Measurements from ENCODE around the gene UST. TPM values are rescaled to one million over a fixed set of nuclear protein-coding genes. Genes with fewer than 3 reads are reported as not detected.
"Not testable (repeated sequence)": the region's sequence is repeated elsewhere in the genome, so short reads cannot be mapped to it uniquely, and the experiment has no call there.

UST gene
- total RNA-seq, 2 donors from 2014 or later: 24.2 to 30.8 TPM

- ATAC-seq (ENCODE audit: insufficient number of reproducible peaks, low FRiP score, low read depth) (no peak), DNase-seq (ENCODE audit: low spot score) (no peak)
- TF ChIP-seq CTCF (IDR thresholded peaks at IDR 0.05): no peak
- no peaks in the 10 kb centered on the region for H3K27me3 ChIP-seq (replicated peaks; ENCODE audit: insufficient read depth)
- H3K36me3 ChIP-seq: no peaks in the 10 kb centered on the region
- H3K4me3 ChIP-seq: no peak overlapping the region
- H3K27ac ChIP-seq: no peak overlapping the region
- no peaks in the 10 kb centered on the region for H3K9me3 ChIP-seq
- peaks cover 5 to 19% of the 10 kb centered on the region in 2 donors for H3K4me1 ChIP-seq (ENCODE audit: control insufficient read depth in 1 of 2, low read depth in 2 of 2)
These were observed 126.3 kb downstream of the UST start for GRCh38 chr6:148873154-148873553.

- TF ChIP-seq CTCF (IDR thresholded peaks at IDR 0.05): no peak
- Histone ChIP-seq H3K4me3 (no peak overlapping the region), H3K9me3 (no peaks in the 10 kb centered on the region), H3K27me3 (replicated peaks; ENCODE audit: insufficient read depth) (no peaks in the 10 kb centered on the region), H3K36me3 (no peaks in the 10 kb centered on the region), H3K27ac (no peak overlapping the region), H3K4me1 (ENCODE audit: control insufficient read depth in 1 of 2, low read depth in 2 of 2) (peaks cover 2 to 17% of the 10 kb centered on the region in 2 donors)
- DNase-seq (ENCODE audit: low spot score) (no peak), ATAC-seq (ENCODE audit: insufficient number of reproducible peaks, low FRiP score, low read depth) (no peak)
These were observed 127.0 kb downstream of the UST start for GRCh38 chr6:148873868-148874267.

GRCh38 chr6:148874698-148875293 lies 128.0 kb downstream of the UST start:
- H3K4me3 ChIP-seq: no peak overlapping the region
- no peak for DNase-seq (ENCODE audit: low spot score)
- H3K27me3 ChIP-seq (replicated peaks; ENCODE audit: insufficient read depth): no peaks in the 10 kb centered on the region
- no peak overlapping the region for H3K27ac ChIP-seq
- H3K36me3 ChIP-seq: no peaks in the 10 kb centered on the region
- no peaks in the 10 kb centered on the region for H3K9me3 ChIP-seq
- peaks cover 5 to 17% of the 10 kb centered on the region in 2 donors for H3K4me1 ChIP-seq (ENCODE audit: control insufficient read depth in 1 of 2, low read depth in 2 of 2)
- no peak for ATAC-seq (ENCODE audit: insufficient number of reproducible peaks, low FRiP score, low read depth)
- TF ChIP-seq CTCF (IDR thresholded peaks at IDR 0.05): no peak

DNA sequence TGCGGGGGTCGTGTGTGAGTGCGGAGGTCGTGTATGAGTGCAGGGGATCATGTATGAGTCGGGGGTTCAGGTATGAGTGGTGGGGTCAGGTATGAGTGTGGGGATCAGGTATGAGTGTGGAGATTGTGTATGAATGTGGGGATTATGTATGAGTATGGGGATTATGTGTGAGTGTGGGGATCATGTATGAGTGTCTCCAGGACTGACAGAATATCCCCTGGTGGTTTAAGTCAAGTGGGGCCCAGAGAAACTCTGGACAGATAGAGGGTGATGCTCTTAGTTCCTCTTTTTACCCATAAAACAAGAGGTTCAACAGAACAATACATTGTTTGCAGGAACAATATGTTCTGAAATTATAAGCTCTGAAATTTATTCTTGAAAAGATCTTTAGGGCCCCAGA lies 131.9 kb downstream of the UST start:
- Histone ChIP-seq H3K4me3 (no peak overlapping the region), H3K4me1 (ENCODE audit: control insufficient read depth in 1 of 2, low read depth in 2 of 2) (peaks cover 9 to 18% of the 10 kb centered on the region in 2 donors), H3K27me3 (replicated peaks; ENCODE audit: insufficient read depth) (no peaks in the 10 kb centered on the region), H3K36me3 (no peaks in the 10 kb centered on the region), H3K9me3 (no peaks in the 10 kb centered on the region), H3K27ac (peak overlapping the region; percentile 59 to 69)
- ATAC-seq (ENCODE audit: insufficient number of reproducible peaks, low FRiP score, low read depth) (no peak), DNase-seq (ENCODE audit: low spot score) (no peak)
- no peak for TF ChIP-seq CTCF (IDR thresholded peaks at IDR 0.05)

GRCh38 chr6:148880742-148881141 lies 133.9 kb downstream of the UST start:
- peaks cover 13 to 32% of the 10 kb centered on the region in 2 donors for H3K4me1 ChIP-seq (ENCODE audit: control insufficient read depth in 1 of 2, low read depth in 2 of 2)
- H3K36me3 ChIP-seq; DNase-seq (ENCODE audit: low spot score); H3K27me3 ChIP-seq (replicated peaks; ENCODE audit: insufficient read depth); H3K9me3 ChIP-seq; H3K4me3 ChIP-seq; ATAC-seq (ENCODE audit: insufficient number of reproducible peaks, low FRiP score, low read depth); H3K27ac ChIP-seq: not testable (repeated sequence)

Data from thoracic aorta (tissue), 2 donors.